Adipose tissue (tissue), 3 donors: ENCODE measurements around the gene CCDC124. TPM values are rescaled to one million over a fixed set of nuclear protein-coding genes. Genes with fewer than 3 reads are reported as not detected.
"Not testable (repeated sequence)": the region's sequence is repeated elsewhere in the genome, so short reads cannot be mapped to it uniquely, and the experiment has no call there.

Experiments
- H3K27ac ChIP-seq: one replicate; pipeline ENCODE4 v1.5.1; 2013; ENCODE audit warnings: low read depth, low read length
- WGBS, 3 donors: extraction: QIAGEN DNeasy Blood & Tissue Kit; methylation state at CpG; one replicate each; pipeline ENCODE4 v1.1.7; 2013; 5-methylcytosine and 5-hydroxymethylcytosine counted together
- polyA plus RNA-seq, 3 donors: library from polyadenylated mRNA; stranded (reverse); fragments of 200-250 nt; gene quantifications; one replicate each; pipeline ENCODE4 v1.2.3, GENCODE V29; 2013
- donor health status: healthy with polysubstance abuse.
- donor health status: Bipolar disorder and iron deficiency.
- donor health status: healthy.

The CCDC124 gene
- polyA plus RNA-seq, 3 donors = 77.4 to 149 (median 111) TPM

- no peak overlapping the region for H3K27ac ChIP-seq
- 80 to 90% (median 83%) methylated on average over 13 to 19 of the region's 19 CpGs for WGBS, 3 donors
These were observed 36.4 kb downstream of the CCDC124 start for GRCh38 chr19:17969096-17969792.

GRCh38 chr19:17972230-17972629 is 39.4 kb downstream of the CCDC124 start:
- no peak overlapping the region for H3K27ac ChIP-seq
- WGBS, 3 donors = 65 to 79% (median 78%) methylated on average over 1 of the region's 1 CpG

- H3K27ac ChIP-seq = no peak overlapping the region
- WGBS, 3 donors = 92 to 97% (median 93%) methylated on average over 23 of the region's 23 CpGs
These were observed 40.9 kb downstream of the CCDC124 start for GRCh38 chr19:17973759-17974158.

DNA sequence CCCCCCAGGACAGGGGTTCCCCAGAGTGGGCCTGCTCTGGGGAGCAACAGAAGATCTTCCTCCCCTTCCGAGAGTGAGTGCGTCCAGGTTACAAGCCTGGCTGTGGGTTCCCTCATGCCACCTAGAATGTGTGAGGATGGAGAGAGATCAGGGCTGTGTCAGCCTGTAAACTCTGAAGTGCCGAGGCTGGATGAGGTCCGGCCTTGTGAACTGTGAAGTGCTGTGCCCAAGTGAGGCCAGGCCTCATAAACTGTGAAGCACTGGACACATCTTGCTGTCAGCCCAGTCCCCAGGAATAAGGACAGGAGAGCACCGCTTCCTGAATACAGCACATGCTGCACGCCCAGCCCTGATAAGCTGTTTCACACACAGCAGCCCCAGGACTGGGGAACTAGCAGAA is 41.7 kb downstream of the CCDC124 start:
- 77 to 93% (median 90%) methylated on average over 6 of the region's 6 CpGs for WGBS, 3 donors

DNA sequence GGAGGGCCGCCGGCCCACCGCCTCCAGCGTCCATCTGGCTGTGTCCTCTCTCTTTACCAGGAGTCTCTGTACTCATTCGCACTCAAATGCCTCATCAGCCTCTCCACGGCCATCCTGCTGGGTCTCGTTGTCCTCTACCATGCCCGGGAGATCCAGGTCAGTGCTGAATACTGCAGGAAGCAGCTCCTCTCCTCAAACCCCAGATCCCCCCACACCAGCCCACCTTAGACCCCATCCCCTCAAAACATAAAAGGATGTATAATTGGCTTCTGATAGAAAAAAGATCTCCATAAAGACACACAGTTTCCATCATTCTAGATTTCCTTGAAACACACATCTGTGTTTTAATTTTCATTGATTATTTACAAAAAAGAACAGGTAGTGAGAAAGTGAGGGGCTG is 42.2 kb downstream of the CCDC124 start:
- WGBS, 3 donors = 85 to 91% (median 90%) methylated on average over 8 of the region's 8 CpGs
- no peak overlapping the region for H3K27ac ChIP-seq

More for the DNA sequence above, 41.7 kb downstream of the CCDC124 start:
- no peak overlapping the region for H3K27ac ChIP-seq

DNA sequence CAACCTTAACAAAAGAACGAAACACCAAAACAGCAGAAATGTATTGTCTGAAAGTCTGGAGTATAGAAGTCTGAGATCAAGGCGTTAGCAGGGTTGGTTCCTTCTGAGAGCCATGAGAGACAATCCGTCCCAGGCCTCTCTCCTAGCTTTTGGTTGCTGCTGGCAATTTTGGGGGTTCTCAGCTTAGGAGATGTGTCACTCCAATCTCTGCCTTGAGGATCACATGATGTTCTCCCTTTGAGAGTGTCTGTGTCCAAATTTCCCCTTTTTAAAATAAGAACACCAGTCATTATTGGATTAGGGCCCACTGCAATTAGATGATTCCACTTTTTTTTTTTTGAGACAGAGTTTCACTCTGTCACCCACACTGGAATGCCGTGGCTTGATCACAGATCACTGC is 44.2 kb downstream of the CCDC124 start:
- H3K27ac ChIP-seq = no peak overlapping the region
- 81 to 94% (median 89%) methylated on average over 4 of the region's 4 CpGs for WGBS, 3 donors

GRCh38 chr19:17977488-17977887 is 44.7 kb downstream of the CCDC124 start:
- 75 to 79% (median 75%) methylated on average over 7 of the region's 7 CpGs for WGBS, 3 donors

DNA sequence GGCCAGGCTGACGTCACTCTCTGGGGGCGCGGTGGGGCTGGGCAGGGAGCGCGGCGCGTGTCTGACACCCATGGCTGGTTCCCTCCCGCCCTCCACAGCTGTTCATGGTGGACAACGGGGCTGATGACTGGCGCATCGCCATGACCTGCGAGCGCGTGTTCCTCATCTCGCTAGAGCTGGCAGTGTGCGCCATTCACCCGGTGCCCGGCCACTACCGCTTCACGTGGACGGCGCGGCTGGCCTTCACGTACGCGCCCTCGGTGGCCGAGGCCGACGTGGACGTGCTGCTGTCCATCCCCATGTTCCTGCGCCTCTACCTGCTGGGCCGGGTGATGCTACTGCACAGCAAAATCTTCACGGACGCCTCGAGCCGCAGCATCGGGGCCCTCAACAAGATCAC is 48.8 kb downstream of the CCDC124 start:
- 91 to 94% (median 93%) methylated on average over 35 to 38 of the region's 38 CpGs for WGBS, 3 donors
- H3K27ac ChIP-seq = no peak overlapping the region

More at GRCh38 chr19:17977488-17977887, 44.7 kb downstream of the CCDC124 start:
- no peak overlapping the region for H3K27ac ChIP-seq

DNA sequence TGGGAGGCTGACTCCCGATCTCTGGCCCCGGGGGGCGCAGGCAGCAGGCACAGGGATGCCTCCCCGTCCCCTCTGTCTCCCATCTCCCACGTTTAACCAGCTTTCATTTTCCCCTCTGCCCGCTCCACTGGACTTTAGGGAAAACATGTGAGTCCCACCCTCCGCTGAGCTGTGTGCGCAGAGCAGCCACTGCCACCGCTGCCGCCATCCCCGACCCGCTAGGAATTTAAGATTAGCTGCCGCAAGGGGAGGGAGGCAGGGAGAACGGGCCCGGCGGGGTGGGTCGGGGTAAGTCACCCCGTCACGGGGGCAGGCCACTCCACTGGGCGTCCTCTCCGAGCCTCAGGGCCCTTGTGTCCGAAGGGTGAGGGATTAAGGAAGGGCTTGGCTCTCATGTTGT is 49.6 kb downstream of the CCDC124 start:
- H3K27ac ChIP-seq = no peak overlapping the region
- WGBS, 3 donors = 69 to 90% (median 86%) methylated on average over 22 of the region's 22 CpGs

DNA sequence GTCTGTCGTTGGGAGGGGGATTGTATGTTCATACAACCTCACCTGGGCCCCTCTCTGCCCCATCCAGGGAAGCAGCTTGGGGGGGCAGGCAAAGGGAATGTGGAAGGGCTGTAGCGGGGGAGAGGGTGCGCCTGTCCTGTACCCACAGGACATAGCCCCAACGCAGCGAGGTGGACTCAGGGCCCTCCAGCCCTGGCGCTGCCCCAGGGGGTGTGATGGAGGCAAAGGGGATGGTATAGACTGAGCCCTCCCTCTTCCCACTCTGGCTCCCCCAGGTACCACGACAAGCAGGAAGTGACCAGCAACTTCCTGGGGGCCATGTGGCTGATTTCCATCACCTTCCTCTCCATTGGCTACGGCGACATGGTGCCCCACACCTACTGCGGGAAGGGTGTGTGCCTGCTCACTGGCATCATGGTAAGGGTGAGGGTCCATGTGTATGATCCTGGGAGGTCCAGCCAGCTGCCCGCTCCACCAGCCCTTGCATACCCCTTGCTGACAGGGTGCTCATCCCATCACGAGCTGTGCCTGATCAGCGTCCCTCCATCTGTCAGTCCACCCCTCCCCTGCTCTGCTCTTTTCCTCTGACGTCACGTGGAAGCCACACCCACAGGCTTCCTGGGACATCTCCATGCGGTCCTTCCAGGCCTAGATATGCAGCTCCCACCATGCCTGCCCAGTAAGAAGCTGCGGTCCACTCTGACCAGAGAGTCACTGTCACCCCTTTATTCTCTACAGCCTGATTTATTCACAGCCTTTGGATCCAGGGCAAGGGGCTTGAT is 52.4 kb downstream of the CCDC124 start:
- 67 to 71% (median 70%) methylated on average over 17 of the region's 17 CpGs for WGBS, 3 donors

GRCh38 chr19:17986569-17986968 is 53.8 kb downstream of the CCDC124 start:
- not testable (repeated sequence) for H3K27ac ChIP-seq
- WGBS, 3 donors = 80 to 83% (median 81%) methylated on average over 8 of the region's 8 CpGs

More for the DNA sequence above, 52.4 kb downstream of the CCDC124 start:
- no peak overlapping the region for H3K27ac ChIP-seq

DNA sequence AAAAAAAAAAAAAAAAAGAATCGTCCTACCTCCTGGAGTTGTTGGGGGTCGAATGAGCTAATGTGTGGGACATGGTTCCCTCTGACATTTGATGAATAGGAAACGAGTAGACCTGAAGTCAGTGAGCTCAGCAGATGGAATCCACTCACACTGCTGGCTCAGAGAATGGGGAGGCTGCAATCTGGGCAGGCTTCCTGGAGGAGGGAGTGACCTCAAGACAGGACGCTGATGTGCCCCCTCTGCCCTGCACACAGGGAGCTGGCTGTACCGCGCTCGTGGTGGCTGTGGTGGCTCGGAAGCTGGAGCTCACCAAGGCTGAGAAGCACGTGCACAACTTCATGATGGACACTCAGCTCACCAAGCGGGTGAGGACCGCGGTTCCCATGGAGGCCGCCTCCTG is 55.3 kb downstream of the CCDC124 start:
- WGBS, 3 donors = 82 to 93% (median 90%) methylated on average over 13 of the region's 13 CpGs
- no peak overlapping the region for H3K27ac ChIP-seq

- no peak overlapping the region for H3K27ac ChIP-seq
- 82 to 93% (median 92%) methylated on average over 16 of the region's 16 CpGs for WGBS, 3 donors
These were observed 56.7 kb downstream of the CCDC124 start for GRCh38 chr19:17989425-17990094.

DNA sequence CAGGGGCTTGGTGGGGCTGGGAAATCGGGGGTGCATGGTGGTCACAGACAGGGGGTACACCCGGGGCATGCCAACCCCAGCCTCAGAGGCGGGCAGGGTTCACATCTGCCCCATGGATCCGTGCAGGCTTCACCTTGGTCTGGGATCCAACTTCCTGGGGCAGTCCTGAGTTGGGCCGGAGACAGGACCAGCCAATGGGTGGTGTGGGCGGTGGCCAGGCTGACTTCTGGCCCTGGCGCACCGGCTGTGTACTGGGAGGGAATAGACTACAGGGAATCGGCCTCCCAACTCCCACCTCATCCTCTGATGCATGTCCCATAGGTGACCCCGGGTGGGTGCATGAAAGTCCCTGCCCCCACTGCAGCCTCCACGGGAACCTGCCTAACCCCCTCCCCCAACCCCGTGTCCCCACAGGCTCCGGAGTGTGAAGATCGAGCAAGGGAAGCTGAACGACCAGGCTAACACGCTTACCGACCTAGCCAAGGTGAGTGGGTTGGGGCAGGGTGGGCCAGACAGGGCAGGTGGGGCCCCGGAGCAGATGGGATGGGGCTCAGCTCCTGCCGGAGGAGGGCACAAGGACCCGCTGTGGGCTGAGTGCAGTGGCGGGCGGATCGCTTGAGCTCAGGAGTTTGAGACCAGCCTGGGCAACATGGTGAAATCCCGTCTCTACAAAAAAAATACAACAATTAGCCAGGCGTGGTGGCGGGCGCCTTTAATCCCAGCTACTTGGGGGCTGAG is 60.4 kb downstream of the CCDC124 start:
- no peak overlapping the region for H3K27ac ChIP-seq
- WGBS, 3 donors = 65 to 87% (median 86%) methylated on average over 25 to 27 of the region's 27 CpGs

Other genes with a start within 250 kb of the CCDC124 start
- 1 to 10 TPM in 1 of 3 donors, under 1 TPM in 2; 0.11 to 1.0 (median 0.15) TPM for gene UNC13A, start 244.7 kb upstream of the CCDC124 start, polyA plus RNA-seq
- gene MAP1S, start 213.5 kb upstream of the CCDC124 start, polyA plus RNA-seq = 10 to 100 TPM; 11.0 to 27.8 (median 13.9) TPM
- gene FCHO1, start 181.5 kb upstream of the CCDC124 start, polyA plus RNA-seq = 1 to 10 TPM in 2 of 3 donors, under 1 TPM in 1; 0.76 to 2.2 (median 1.8) TPM
- 1 to 10 TPM in 1 of 3 donors, under 1 TPM in 2; 0.55 to 3.1 (median 0.67) TPM for gene B3GNT3, start 137.9 kb upstream of the CCDC124 start, polyA plus RNA-seq
- gene INSL3, start 111.5 kb upstream of the CCDC124 start, polyA plus RNA-seq = under 1 TPM in 2 of 3 donors, not detected in 1; 0.33 to 0.45 TPM
- gene JAK3, start 85.0 kb upstream of the CCDC124 start, polyA plus RNA-seq = 10 to 100 TPM in 1 of 3 donors, 1 to 10 TPM in 2; 1.9 to 11.1 (median 9.7) TPM
- 1,000 to 10,000 TPM; 2,749 to 3,693 (median 2,955) TPM for gene RPL18A, start 73.1 kb upstream of the CCDC124 start, polyA plus RNA-seq
- gene SLC5A5, start 61.1 kb upstream of the CCDC124 start, polyA plus RNA-seq = 1 to 10 TPM in 1 of 3 donors, under 1 TPM in 1, not detected in 1; 0.06 to 2.6 TPM
- under 1 TPM in 2 of 3 donors, not detected in 1; 0.06 to 0.34 TPM for gene KCNN1, start 34.1 kb downstream of the CCDC124 start, polyA plus RNA-seq
- gene ARRDC2, start 75.2 kb downstream of the CCDC124 start, polyA plus RNA-seq = 10 to 100 TPM; 11.1 to 48.6 (median 15.4) TPM
- gene IL12RB1, start 153.9 kb downstream of the CCDC124 start, polyA plus RNA-seq = 1 to 10 TPM in 1 of 3 donors, under 1 TPM in 2; 0.31 to 1.2 (median 1.00) TPM
- gene MAST3, start 164.8 kb downstream of the CCDC124 start, polyA plus RNA-seq = 10 to 100 TPM in 1 of 3 donors, 1 to 10 TPM in 2; 3.5 to 10.8 (median 5.5) TPM
- 1 to 10 TPM; 1.4 to 5.2 (median 1.6) TPM for gene PIK3R2, start 220.1 kb downstream of the CCDC124 start, polyA plus RNA-seq
- gene IFI30, start 240.8 kb downstream of the CCDC124 start, polyA plus RNA-seq = 100 to 1,000 TPM in 1 of 3 donors, 10 to 100 TPM in 2; 30.8 to 205 (median 70.3) TPM